PC-9 (cell line): ENCODE measurements around the gene UTP14C. TPM values are rescaled to one million over a fixed set of nuclear protein-coding genes. Genes with fewer than 3 reads are reported as not detected.

Experiments used
- BruUV-seq: library from RNA; stranded (reverse); fragments of 400-500 nt; replicated peaks from 2 replicates; lab custom pipeline; 2021; lab: Mats Ljungman, UMichigan
- CTCF ChIA-PET: fragments of 300-600 bp; sonication (Branson Sonifier 250); formaldehyde crosslinking; loops from one replicate; lab custom pipeline; 2022; ENCODE audit warnings: antibody characterized with exemption; lab: Charles Lee
- POLR2A ChIA-PET: fragments of 300-600 bp; sonication (Branson Sonifier 250); formaldehyde crosslinking; loops from one replicate; lab custom pipeline; 2022; ENCODE audit warnings: antibody characterized with exemption; ENCODE audit not compliant: unreplicated experiment; lab: Charles Lee
- DNase-seq, 2 experiments: peaks; one replicate each; pipeline versions ENCODE4 v3.0.0 to v3.0.0-alpha.2; 2015 to 2022; ENCODE audit warnings: mixed read lengths in 1 of 2
- H2AFZ ChIP-seq: fragments of 200-600 bp; sonication (generic); 2 replicates; pipeline ENCODE4 v1.8.1; 2017; ENCODE audit warnings: antibody characterized with exemption
- H3F3A ChIP-seq: fragments of 200-600 bp; sonication (generic); 2 replicates; pipeline ENCODE4 v1.8.1; 2017; ENCODE audit warnings: antibody characterized with exemption, mild to moderate bottlenecking, low read depth; ENCODE audit not compliant: insufficient read depth
- H3K27ac ChIP-seq: fragments of 200-600 bp; sonication (generic); 2 replicates; pipeline ENCODE4 v1.6.1; 2016; ENCODE audit warnings: mixed run types
- H3K27me3 ChIP-seq: fragments of 200-600 bp; sonication (generic); 2 replicates; pipeline ENCODE4 v1.6.1; 2016; ENCODE audit warnings: low read depth, mixed run types; ENCODE audit not compliant: insufficient read depth
- H3K36me3 ChIP-seq: fragments of 200-600 bp; sonication (generic); 2 replicates; pipeline ENCODE4 v1.6.1; 2016; ENCODE audit warnings: low read depth, mixed run types
- H3K4me1 ChIP-seq: fragments of 200-600 bp; sonication (generic); replicated peaks from 2 replicates; pipeline ENCODE4 v1.6.1; 2016; ENCODE audit warnings: mixed run types; ENCODE audit not compliant: insufficient read depth
- H3K4me2 ChIP-seq: fragments of 200-600 bp; sonication (generic); 2 replicates; pipeline ENCODE4 v1.6.1; 2017; ENCODE audit warnings: mixed run types
- H3K4me3 ChIP-seq: fragments of 200-600 bp; sonication (generic); 2 replicates; pipeline ENCODE4 v1.6.1; 2016; ENCODE audit warnings: mixed run types
- H3K79me2 ChIP-seq: fragments of 200-600 bp; sonication (generic); 2 replicates; pipeline ENCODE4 v1.6.1; 2017; ENCODE audit warnings: low read depth, mixed run types
- H3K9me2 ChIP-seq: fragments of 200-600 bp; sonication (generic); 2 replicates; pipeline ENCODE4 v1.8.1; 2017; ENCODE audit warnings: mild to moderate bottlenecking; ENCODE audit not compliant: insufficient read depth
- H3K9me3 ChIP-seq: fragments of 200-600 bp; sonication (generic); 2 replicates; pipeline ENCODE4 v1.8.1; 2016; ENCODE audit warnings: low read depth; ENCODE audit not compliant: insufficient read depth
- H4K20me1 ChIP-seq: fragments of 200-600 bp; sonication (generic); 2 replicates; pipeline ENCODE4 v1.8.1; 2017; ENCODE audit not compliant: insufficient read depth
- CTCF ChIP-seq: fragments of 200-600 bp; sonication (generic); conservative IDR thresholded peaks from 2 replicates; pipeline ENCODE4 v1.6.1; 2017; ENCODE audit warnings: mixed run types, antibody characterized with exemption, mild to moderate bottlenecking, moderate library complexity
- EZH2 ChIP-seq: fragments of 200-600 bp; sonication (generic); IDR thresholded peaks from 2 replicates; pipeline ENCODE4 v1.8.0; 2017; ENCODE audit warnings: antibody characterized with exemption, low read depth
- intact Hi-C: fragments of 100-400 bp; cut with micrococcal nuclease; formaldehyde crosslinking; loops from one replicate; pipeline ENCODE4 v1.10.0; 2022; ENCODE audit not compliant: unreplicated experiment
- total RNA-seq: library from RNA; stranded (reverse); gene quantifications from 2 replicates; pipeline ENCODE4 v1.2.3, GENCODE V29; 2021

The UTP14C gene
- total RNA-seq, 1 experiment from 2014 or later = 11.4 TPM

GRCh38 chr13:52002361-52002760, 22.1 kb upstream of the UTP14C start:
- intact Hi-C loops = no loop called here
- Histone ChIP-seq H3K9me3 (no peaks in the 10 kb centered on the region), H3K4me2 (no peak overlapping the region), H2AFZ (no peak overlapping the region), H3K4me3 (no peak overlapping the region), H3K36me3 (no peaks in the 10 kb centered on the region), H3F3A (no peaks in the 10 kb centered on the region; the same call in 1 of the 2 replicates), H3K4me1 (peaks cover 20% of the 10 kb centered on the region), H3K27ac (no peak overlapping the region), H4K20me1 (no peaks in the 10 kb centered on the region), H3K9me2 (no peaks in the 10 kb centered on the region), H3K27me3 (peaks cover under 1% of the 10 kb centered on the region; the same call in 1 of the 2 replicates), H3K79me2 (no peaks in the 10 kb centered on the region)
- DNase-seq = no peak
- no TSS peak for BruUV-seq
- ChIA-PET CTCF (no interaction called here), POLR2A (no interaction called here)
- no peak for TF ChIP-seq CTCF

- POLR2A ChIA-PET = interaction anchor here (0.5 kb wide), 1 partner anchor 111 kb away, joined by 9 read pairs; no protein-coding TSS in a partner anchor
- CTCF ChIA-PET = interaction anchor here (0.7 kb wide), 1 partner anchor 132 kb away, joined by 3 read pairs; no protein-coding TSS in a partner anchor
- no peaks in the 10 kb centered on the region for H4K20me1 ChIP-seq
- H3K27ac ChIP-seq = no peak overlapping the region
- TF ChIP-seq CTCF (no peak), EZH2 (no peak)
- H3K36me3 ChIP-seq = no peaks in the 10 kb centered on the region
- H3K4me2 ChIP-seq = no peak overlapping the region
- peaks cover 10% of the 10 kb centered on the region for H3K4me1 ChIP-seq
- no peaks in the 10 kb centered on the region; the same call in 1 of the 2 replicates for H3F3A ChIP-seq
- H3K27me3 ChIP-seq = peaks cover 4% of the 10 kb centered on the region; the same call in 1 of the 2 replicates
- H3K9me2 ChIP-seq = no peaks in the 10 kb centered on the region
- no peaks in the 10 kb centered on the region for H3K9me3 ChIP-seq
- H3K4me3 ChIP-seq = no peak overlapping the region
- no peak overlapping the region for H2AFZ ChIP-seq
- no peaks in the 10 kb centered on the region for H3K79me2 ChIP-seq
- intact Hi-C loops = no loop called here
- no TSS peak for BruUV-seq
- DNase-seq = no peak
These were observed 20.9 kb upstream of the UTP14C start for GRCh38 chr13:52003541-52003940.

GRCh38 chr13:52004511-52005170, 19.9 kb upstream of the UTP14C start:
- Histone ChIP-seq H3K9me2 (no peaks in the 10 kb centered on the region), H3K4me1 (no peaks in the 10 kb centered on the region), H3K36me3 (no peaks in the 10 kb centered on the region), H3K27ac (no peak overlapping the region), H3F3A (no peaks in the 10 kb centered on the region), H2AFZ (no peak overlapping the region), H3K79me2 (no peaks in the 10 kb centered on the region), H4K20me1 (no peaks in the 10 kb centered on the region), H3K27me3 (peaks cover 4% of the 10 kb centered on the region; the same call in 1 of the 2 replicates), H3K9me3 (no peaks in the 10 kb centered on the region), H3K4me3 (no peak overlapping the region), H3K4me2 (no peak overlapping the region)
- no peak for TF ChIP-seq EZH2
- TF ChIP-seq CTCF = no peak
- BruUV-seq = no TSS peak
- DNase-seq = no peak
- intact Hi-C loops = no loop called here
- CTCF ChIA-PET = no interaction called here
- POLR2A ChIA-PET = no interaction called here
